ENCODE measurements around the gene CDK14. TPM values are rescaled to one million over a fixed set of nuclear protein-coding genes. Genes with fewer than 3 reads are reported as not detected.

The CDK14 gene
- total and polyA plus RNA-seq, 10 of the 15 experiments (the other 5 are each of a cell fraction or from before 2014, with no cell fraction given), result 6.5 to 61.3 (median 24.2) TPM

DNA sequence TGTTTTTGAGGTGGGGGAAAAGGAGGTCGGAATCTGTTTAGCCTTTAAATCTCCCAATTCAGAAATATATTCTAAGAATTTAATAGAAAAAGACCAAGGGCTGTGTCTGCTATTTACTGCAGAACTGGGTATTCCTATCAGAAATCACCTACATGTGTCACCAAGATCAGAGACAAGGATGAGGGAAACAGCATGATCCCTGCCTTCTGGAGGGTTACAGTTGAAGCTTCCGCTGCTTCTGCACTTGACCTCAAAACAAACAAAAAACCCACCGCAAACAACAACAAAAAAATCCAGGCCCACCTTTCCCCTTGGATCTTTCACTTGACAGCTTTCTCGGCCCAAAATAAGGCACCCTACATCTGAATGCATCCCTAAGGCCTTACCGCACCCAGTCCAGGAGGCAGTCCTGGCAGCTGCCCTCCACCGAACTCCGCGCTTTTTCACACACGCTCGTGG, 750 bp upstream of the CDK14 start:
- no peaks in the 10 kb centered on the region for H3K27me3 ChIP-seq (replicated peaks in 1 of 2; ENCODE audit: control insufficient read depth in 2 of 2, insufficient read depth in 2 of 2, low read length in 1 of 2)
- DNase-seq (ENCODE audit: low read depth, low spot score), result no peak
- no TSS peak for BruUV-seq (replicated peaks)
- H3K4me2 ChIP-seq (ENCODE audit: control insufficient read depth, insufficient read depth), result peak overlapping the region; percentile 82
- peak overlapping the region; percentile 42; the same call in 1 of the 2 replicates for H3K9ac ChIP-seq (ENCODE audit: control insufficient read depth, insufficient read depth, low read length)
- FAIRE-seq, result no peak
- POLR2A ChIA-PET, result no interaction called here
- no peak for ATAC-seq
- CTCF ChIA-PET, result interaction anchor here (0.9 to 3.6 kb wide), 9 partner anchors 11 to 439 kb away, joined by 3 to 19 read pairs (median 4); no protein-coding TSS in a partner anchor
- H3K79me2 ChIP-seq (ENCODE audit: control insufficient read depth, insufficient read depth, low read length), result peaks cover 24% of the 10 kb centered on the region
- H4K20me1 ChIP-seq (ENCODE audit: control insufficient read depth, insufficient read depth), result no peaks in the 10 kb centered on the region
- RAD21 ChIA-PET (ENCODE audit: unreplicated experiment), result interaction anchor here (1.3 to 4.0 kb wide), 7 partner anchors 30 to 439 kb away, joined by 3 to 14 read pairs (median 9); no protein-coding TSS in a partner anchor
- H3K27ac ChIP-seq (ENCODE audit: control insufficient read depth, insufficient read depth), result no peak overlapping the region
- 12% methylated on average over 9 of the region's 10 CpGs for WGBS (ENCODE audit: insufficient coverage, insufficient replicate concordance, low lambda C conversion rate, missing lambda C conversion rate)
- H3K4me3 ChIP-seq, result peak overlapping the region; percentile 50
- intact Hi-C loops (cut with micrococcal nuclease; ENCODE audit: unreplicated experiment), result loop anchor here (5.0 to 10.0 kb wide), 2 partner anchors 112 to 439 kb away; no protein-coding TSS in a partner anchor
- TF ChIP-seq RUNX3 (IDR thresholded peaks at IDR 0.05; ENCODE audit: low read length) (0 out of 2 replicates have a peak, but pooled peaks have one; percentile 23), HDAC6 (IDR thresholded peaks at IDR 0.05; ENCODE audit: unreplicated experiment) (no peak)
- TF ChIP-seq, protein P1, sequence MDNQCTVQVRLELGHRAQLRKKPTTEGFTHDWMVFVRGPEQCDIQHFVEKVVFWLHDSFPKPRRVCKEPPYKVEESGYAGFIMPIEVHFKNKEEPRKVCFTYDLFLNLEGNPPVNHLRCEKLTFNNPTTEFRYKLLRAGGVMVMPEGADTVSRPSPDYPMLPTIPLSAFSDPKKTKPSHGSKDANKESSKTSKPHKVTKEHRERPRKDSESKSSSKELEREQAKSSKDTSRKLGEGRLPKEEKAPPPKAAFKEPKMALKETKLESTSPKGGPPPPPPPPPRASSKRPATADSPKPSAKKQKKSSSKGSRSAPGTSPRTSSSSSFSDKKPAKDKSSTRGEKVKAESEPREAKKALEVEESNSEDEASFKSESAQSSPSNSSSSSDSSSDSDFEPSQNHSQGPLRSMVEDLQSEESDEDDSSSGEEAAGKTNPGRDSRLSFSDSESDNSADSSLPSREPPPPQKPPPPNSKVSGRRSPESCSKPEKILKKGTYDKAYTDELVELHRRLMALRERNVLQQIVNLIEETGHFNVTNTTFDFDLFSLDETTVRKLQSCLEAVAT (IDR thresholded peaks at IDR 0.05), result 0 out of 2 replicates have a peak, but pooled peaks have one; percentile 26
- SMC1A ChIA-PET (ENCODE audit: uncharacterized antibody, unreplicated experiment), result interaction anchor here (1.1 to 7.3 kb wide), 5 partner anchors 8 to 143 kb away, joined by 3 to 45 read pairs (median 4); no protein-coding TSS in a partner anchor
- in situ Hi-C loops (cut with MboI), result no loop called here
- H2AFZ ChIP-seq (ENCODE audit: control insufficient read depth, low read depth, low read length), result peak overlapping the region; percentile 58
- no peaks in the 10 kb centered on the region for H3K36me3 ChIP-seq (ENCODE audit: control insufficient read depth in 2 of 2, insufficient read depth in 2 of 2, low read length in 1 of 2)
- no peaks in the 10 kb centered on the region for H3K9me3 ChIP-seq (replicated peaks; ENCODE audit: control insufficient read depth, insufficient read depth, low read length)
- peaks cover 5% of the 10 kb centered on the region for H3K4me1 ChIP-seq (ENCODE audit: control insufficient read depth, insufficient read depth, low read length)

Data from GM12878 (cell line).